Pulmonary artery endothelial cell (primary cell): ENCODE results near the gene BEST2. TPM values are rescaled to one million over a fixed set of nuclear protein-coding genes. Genes with fewer than 3 reads are reported as not detected.
A peak's percentile ranks its signal among the peaks of the same experiment; 100 is the strongest.

Experiments used
- DNase-seq: peaks from one replicate; pipeline ENCODE4 v3.0.0-alpha.2; 2011; ENCODE audit warnings: low read depth, low spot score
- total RNA-seq: library from RNA; depleted of rRNA; stranded (reverse); fragments of >200 nt; gene quantifications from 2 replicates; pipeline ENCODE4 v1.2.3, GENCODE V29; 2014

Gene BEST2
- total RNA-seq, 1 donor from 2014 or later: not detected

DNA sequence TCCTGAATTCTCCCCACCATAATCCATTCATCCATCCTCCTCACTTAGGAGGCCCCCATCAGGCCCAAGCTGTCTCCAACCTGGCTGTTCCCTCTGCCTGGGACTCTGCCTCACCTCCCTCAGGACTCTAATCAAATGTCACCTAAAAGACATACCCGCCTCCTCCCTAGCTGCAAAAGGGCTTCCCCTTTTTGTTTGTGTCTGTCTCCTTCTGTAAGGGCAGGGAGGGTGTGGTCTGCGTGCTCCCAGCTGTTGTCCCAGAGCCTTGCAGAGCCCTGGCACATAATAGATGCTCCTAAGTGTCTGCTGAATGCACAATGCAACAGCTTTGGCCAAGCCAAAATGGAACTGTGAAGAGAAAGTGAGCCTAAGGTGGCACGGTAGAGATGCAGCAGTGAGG lies 21.5 kb upstream of the BEST2 start:
- DNase-seq: no peak

DNA sequence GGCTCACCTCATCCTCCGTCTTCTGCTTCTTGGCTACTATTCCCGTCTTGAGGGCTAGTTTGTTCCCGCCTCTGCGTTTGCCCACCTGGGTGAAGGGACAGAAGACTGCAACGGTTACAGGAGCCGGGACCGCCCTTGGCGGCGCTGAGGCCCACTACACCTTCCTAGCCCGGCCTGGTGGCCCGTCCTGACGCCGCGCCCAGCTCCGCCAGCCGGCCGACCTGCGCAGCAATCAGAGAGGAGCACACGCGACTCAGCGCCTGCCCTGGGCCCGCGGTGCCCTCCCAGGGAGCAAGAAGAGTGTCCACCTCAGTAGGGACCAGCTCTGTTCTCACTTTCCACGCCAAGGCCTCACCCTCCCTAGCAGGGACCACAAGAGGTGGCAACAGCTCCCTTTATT lies 20.3 kb upstream of the BEST2 start:
- DNase-seq: no peak

DNA sequence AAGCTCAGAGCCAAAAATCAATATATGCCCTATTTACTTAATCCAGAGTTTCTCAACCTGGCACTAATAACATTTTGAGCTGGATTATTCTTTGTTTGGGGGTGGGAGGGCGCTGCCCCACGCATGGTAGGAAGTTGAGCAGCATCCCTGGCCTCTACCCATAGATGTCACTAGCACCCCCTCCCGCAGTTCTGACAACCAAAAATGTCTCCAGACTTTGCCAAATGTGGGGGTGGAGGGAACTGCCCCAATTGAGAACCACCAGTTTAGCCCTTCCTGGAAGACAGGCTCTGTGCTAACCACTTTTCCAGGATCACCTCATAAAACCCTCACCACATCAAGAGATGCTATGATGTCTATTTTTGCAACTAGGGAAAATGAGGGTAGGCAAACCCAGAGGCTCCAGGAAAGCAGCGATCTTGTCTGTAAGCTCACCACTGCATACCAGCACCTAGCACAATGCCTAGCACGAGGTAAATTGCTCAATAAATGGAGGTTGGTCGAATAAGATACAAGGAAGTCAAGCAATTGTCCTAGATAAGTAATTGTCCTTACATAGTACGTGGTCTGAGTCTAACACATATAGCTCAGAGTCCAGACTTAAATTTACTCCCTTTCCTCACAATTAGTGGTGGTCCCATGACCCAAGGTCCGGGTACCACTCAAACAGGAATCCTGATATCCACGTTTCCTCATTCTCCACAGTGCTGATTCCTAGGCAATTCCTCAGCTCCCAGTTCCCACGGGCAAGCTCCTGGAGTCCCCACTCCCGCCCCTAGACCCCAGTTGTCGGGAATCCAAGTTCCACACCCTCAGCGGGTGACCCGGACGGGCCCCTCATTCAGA lies 18.0 kb upstream of the BEST2 start:
- no peak for DNase-seq

DNA sequence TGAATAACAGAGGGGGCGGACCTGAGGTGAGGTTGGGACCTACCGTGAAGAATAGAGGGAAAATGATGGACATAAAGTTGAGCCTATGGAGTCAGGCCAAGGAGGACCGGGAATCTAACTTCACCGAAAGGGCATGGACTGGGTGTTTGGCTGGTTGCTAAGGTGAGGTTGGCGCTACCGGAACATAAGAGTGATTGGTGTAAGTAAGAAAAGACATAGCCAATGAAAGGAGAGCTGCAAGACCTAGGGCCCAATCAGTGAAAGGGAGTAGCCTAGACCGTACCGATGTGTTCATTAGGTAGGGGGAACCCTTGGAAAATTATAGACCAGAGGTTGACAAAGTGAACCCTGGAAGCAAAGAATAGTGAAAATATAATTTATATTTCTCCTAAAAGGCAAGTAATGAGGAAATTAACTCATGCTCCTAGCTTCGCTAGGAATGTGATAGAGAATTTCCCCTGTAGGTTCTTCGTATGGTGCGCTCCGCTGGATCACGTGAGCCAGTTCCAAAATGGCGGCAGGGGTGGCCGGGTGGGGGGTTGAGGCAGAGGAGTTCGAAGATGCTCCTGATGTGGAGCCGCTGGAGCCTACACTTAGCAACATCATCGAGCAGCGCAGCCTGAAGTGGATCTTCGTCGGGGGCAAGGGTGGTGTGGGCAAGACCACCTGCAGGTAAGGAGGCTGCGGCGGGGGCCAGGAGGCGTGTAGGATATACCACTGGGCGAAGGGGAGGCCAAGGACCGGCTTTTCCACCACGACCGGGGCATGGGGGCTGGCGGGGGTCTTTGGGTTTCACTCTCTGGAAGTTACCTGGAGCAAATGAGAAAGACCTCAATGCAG lies 14.4 kb upstream of the BEST2 start, which contains the start of gene GET3:
TSS of gene GET3 (plus strand) at position 503 of the 840 bp plus-strand sequence. CDS start at position 512, 9 bp downstream.
- peak; percentile 100 for DNase-seq

DNA sequence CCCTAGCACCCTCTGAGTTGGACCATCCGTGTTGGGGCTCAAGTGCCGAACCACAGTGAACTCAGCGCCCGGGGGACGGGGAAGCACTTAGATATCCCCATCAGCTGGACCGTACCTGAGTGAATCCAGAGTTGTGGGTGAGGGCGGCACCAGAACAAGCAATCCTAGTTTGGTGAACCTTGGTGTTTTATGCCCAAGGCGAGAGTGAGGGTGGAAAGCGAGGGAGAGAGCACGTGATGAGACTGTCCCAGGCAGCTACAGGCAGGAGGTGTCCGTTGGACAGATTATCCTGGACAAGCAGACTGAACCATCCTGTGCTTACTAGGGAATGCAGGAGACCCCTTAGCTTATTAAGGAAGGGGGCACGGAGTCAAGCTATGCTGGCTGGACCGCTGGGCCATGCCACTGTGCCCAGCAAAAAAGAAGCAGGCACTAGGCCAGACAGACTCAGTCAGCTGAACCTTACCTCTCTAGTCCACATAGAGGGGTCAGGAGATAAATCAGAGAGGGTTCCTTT lies 13.7 kb upstream of the BEST2 start:
- no peak for DNase-seq

DNA sequence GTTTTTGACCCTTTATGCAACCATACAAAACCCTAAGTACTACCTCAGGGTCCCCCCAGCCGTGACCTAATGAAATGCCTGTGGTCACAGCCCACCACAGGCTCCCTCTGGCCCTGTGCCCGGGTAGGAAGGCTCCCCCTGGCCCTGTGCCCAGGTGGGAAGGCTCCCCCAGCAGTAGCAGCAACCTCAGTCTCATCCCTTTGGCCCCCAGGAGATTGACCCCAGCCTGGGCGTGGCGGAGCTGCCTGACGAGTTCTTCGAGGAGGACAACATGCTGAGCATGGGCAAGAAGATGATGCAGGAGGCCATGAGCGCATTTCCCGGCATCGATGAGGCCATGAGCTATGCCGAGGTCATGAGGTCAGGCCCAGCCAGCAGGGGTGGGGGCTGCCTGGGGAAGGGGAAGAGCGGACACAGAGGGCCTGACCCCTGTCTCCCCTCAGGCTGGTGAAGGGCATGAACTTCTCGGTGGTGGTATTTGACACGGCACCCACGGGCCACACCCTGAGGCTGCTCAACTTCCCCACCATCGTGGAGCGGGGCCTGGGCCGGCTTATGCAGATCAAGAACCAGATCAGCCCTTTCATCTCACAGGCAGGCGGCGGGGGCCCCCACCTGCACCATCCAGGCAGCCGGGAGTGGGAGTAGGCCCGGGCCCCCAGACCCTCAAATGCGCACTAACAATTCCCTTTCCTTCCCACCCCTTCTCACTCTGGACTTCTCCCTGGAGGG lies 6.3 kb upstream of the BEST2 start:
- no peak for DNase-seq

DNA sequence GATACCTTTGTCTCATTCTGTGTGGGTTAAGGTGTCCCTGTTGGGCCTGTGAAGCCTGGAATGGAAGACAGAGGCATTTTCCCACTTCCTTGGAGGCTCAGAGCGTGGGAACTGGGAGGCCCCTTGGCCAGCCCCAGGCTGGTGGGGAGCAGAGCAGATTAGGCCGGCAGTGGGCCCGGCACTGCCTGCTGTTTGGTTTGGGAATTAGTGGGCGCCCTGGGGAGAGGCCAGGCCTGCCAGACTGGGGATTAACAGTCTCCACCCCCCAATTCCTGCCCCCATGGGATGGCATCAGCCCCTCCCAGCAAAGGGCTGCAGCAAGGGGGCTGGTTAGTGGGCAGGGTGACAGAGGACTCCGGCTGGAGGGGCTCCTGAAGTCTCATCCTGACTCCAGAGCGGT lies 3.1 kb upstream of the BEST2 start:
- DNase-seq: no peak

DNA sequence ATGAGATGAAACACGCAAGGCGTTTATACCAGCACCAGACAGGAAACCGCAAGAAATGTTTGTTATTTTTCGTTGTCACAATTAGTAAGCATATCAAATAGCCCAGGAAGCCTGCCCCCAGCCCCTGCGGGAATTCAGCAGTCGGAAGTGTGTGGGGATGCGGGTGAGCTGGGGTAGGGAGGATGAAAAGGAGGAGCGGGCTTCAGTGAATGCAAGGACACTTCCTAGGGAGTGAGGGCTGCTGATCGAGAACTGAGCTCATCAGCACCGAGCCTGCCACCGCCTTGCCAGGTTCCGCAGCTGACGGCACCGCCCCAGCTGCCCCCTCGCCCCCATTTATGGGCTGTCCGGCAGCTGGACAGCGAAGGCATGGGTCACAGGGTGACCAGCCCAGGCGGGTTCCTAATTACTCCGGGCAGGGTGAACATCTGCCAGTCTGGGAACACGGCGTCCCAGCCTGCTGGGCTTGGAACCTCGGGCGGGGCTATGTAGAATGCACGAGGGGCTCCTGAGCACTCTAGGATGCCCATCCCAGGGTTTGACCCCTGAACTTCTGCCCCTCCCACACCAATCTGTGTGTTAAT lies 1.6 kb upstream of the BEST2 start:
- DNase-seq: no peak

DNA sequence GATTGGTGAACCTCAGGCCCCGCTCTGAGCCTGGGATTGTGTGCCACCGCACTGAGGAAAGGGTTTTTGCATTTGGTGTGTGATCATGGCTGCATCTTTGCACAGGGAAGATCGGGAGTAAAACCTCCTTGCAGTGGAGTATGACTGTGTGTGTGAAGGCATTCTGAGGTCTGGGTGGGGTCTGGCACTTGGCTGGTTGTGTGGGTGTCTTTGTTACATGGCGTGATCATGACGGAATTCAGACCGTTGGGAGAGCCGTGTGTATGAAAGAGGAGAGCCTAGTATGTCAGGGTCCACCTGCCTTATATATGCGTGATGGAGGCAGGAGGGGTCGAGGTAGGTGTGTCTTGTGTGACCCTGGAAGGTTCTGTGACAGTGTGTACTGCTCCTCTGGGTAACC lies 740 bp upstream of the BEST2 start:
- no peak for DNase-seq

DNA sequence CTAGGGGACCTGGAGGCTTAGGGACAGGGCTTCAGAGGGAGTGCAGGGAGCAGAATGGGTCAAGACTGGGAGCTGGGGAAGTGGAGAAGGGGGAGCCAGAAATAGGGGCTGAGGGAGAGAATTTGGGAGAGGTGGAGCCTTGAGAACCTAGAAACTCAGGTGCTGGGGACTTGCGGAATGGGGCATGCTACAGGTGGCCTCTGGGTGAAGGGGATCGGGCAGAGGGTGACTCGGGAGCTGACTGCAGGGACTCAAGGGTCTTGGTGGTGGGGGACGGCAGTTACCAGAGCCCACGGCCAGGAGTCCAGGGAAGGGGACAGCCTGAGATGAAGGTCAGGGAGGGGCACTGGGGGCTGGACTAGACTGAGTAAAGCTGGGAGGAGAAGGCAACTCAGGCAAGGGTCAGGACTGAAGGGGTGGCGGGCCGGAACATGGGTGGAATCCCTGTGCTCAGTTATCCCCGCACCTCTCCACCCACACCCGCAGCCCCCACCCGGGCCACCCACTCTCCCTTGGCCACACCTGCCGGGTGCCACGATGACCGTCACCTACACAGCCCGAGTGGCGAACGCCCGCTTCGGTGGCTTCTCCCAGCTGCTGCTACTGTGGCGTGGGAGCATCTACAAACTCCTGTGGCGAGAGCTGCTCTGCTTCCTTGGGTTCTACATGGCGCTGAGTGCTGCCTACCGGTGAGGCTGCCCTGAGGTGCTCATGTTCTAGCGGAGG lies 628 bp downstream of the BEST2 start:
- no peak for DNase-seq

DNA sequence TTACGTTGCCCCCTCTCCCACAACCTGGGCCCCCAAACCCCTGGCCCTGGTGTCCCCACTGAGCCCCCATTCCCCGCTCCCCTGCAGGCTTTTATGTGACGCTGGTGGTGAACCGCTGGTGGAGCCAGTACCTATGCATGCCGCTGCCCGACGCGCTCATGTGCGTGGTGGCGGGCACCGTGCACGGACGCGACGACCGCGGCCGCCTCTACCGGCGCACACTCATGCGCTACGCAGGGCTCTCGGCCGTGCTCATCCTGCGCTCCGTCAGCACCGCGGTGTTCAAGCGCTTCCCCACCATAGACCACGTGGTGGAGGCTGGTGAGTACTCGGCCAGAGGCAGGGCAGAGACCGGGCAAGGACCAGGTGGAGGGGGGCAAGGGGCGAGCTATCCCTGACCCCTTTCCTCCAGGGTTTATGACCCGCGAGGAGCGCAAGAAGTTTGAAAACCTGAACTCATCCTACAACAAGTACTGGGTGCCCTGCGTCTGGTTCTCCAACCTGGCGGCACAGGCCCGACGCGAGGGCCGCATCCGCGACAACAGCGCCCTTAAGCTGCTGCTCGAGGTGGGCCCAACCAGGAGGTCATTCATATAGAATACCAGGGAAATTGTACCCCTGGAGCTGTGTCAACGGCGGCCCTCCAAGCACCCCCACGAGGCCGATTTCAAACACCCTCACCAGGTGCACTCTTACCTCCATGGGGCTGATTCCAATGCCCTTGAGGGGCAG lies 3.0 kb downstream of the BEST2 start:
- DNase-seq: no peak

DNA sequence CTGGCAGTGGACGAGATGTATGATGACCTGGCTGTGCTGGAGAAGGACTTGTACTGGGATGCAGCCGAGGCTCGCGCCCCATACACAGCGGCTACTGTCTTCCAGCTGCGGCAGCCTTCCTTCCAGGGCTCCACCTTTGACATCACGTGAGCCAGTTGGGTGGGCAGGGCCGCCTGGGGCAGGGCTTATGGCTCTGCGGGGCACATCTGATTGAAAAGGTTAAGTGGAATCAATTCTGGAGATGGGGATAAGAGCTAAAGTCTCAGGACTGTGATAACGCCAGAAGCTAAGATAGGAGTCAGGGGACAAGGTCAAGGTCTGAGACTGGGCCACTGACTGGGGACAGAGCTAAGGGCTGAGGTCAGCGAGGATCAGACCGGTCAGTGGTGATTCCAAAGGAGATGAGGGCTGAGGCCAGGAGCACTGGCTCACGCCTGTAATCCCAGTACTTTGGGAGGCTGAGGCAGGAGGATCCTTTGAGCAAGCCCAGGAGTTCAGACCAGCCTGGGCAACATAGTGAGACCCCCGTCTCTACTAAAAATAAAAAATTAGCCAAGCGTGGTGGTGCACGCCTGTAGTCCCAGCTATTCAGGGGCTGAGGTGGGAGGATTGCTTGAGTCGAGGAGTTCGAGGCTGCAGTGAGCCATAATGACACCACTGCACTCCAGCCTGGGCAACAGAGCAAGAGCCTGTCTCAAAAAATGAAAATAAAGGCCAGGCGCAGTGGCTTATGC lies 4.7 kb downstream of the BEST2 start:
- DNase-seq: no peak

DNA sequence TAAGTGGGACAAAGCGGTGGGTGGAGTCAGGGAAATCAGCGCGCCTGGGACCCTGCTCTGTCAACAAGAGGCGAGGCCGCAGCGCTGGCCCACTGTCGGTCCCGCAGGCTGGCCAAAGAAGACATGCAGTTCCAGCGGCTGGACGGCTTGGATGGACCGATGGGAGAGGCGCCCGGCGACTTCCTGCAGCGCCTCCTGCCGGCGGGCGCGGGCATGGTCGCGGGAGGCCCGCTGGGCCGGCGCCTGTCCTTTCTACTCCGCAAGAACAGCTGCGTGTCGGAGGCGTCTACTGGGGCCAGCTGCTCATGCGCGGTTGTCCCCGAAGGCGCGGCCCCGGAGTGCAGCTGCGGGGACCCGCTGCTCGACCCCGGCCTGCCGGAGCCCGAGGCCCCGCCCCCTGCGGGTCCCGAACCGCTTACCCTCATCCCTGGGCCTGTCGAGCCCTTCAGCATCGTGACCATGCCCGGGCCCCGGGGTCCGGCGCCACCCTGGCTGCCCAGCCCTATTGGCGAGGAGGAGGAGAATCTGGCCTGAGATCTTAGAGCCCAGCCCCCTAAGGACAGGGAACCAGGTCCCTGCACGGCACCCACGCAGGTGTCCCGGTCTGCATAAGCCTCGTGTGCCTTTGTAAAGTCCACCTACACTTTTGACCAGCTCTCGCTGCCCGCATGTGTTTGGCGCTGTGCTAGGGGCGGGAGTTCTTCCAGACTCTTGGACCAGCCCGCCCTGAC lies 6.1 kb downstream of the BEST2 start:
- DNase-seq: no peak

DNA sequence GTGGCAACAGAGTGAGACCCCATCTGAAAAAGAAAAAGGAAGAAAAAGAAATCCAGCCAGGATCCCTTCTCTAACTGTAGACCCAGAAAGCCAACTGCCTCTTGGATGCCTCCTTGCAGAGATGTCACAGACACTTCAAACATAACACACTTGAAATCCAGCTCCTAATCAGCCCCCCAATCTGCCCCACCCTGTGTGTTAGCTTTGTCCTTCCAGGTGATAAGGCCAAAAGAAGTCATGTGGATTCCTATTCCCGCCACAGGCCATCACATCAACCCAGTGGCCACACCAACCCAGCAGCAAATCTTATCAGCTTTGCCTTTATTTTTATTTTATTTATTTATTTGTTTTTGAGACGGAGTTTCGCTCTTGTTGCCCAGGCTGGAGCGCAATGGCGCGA lies 8.1 kb downstream of the BEST2 start:
- DNase-seq: no peak

DNA sequence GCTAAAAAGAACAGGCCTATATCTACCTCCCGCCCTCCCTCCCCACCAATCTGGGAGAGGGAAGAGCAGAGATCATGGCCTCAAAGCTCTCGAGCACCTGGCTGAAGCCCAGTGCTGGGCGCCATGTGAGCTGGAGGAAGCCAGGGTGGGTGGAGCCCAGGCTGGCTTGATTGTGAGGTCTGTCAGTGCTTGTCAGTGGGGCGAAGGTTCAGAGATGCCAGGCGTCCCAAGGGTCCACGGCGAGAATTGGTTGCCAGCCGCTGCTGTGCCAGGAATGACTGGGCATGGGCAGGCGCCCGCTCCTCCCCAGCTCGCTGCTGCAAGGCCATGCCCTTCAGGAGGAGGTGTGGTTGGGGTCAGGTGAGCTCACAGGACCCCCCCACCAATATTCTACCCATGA lies 11.5 kb downstream of the BEST2 start:
- DNase-seq: no peak

DNA sequence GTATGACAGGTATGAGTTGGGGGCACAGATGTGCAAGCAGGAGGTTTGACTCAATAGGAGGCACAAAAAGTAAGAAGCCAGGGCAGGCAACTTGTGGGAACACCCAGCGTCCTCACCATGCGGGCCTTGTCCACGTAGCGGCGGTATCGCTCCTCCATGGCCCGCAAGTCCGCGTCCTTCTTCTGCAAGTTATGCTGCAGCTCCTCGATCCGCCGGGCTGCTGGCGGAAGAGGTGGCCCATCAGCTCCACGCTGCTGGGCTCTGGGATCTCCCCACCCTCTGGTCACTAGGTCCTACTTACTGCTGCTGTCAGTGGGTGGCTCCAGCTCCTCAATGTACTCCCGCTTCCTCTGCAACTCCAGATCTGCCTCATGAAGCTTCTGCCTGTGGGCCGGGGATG lies 13.1 kb downstream of the BEST2 start:
- DNase-seq: no peak

DNA sequence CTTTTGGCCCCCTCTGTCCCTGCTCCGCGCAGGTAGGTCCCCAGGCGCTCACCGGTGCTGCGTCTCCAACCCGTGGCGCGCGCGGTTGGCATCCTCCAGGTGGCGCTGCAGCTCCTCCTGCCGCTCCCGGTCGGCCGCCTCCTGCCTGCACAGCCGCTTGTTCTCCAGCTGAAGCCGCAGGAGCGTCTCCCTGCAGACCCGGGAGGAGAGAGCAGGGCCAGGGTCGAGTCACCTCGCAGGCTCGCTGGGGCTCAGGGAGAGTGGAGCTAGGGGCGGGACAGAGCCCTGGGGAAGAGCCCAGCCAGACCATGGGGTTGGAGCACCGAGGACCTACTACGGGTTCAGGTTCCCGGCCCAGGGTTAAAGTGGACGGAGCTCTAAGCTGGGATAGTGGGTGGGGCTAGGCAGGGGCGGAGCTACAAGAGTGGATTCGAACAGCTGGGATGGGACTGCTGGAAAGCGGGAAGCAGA lies 14.5 kb downstream of the BEST2 start:
- no peak for DNase-seq

DNA sequence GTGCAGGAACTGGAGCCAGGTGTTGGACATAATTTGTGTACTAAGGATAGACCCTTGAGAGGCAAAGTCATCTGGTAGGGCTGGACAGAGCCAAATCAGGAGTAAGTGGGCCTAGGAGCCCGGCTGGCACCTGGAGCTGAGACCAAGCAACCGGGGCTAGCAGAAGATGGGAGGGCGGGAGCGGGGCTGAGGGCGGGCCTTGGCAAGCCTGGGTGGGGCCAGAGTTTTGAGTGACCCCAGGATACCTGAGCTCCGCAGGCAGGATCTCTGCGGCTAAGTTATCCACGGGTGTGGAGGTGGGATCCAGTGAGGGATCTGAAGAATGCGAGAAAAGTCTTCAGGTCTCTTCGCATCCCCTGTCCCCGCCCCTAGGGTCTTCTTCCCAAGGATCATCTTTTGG lies 15.6 kb downstream of the BEST2 start:
- no peak for DNase-seq
